HepG2 (cell line): ENCODE results near the gene TMC2. TPM values are rescaled to one million over a fixed set of nuclear protein-coding genes. Genes with fewer than 3 reads are reported as not detected.
A peak's percentile ranks its signal among the peaks of the same experiment; 100 is the strongest.

Experiments used
- ATAC-seq: fragments of 200-7000 bp; cut with Tn5 transposase; 3 replicates; pipeline ENCODE4 v1.9.1; 2020; ENCODE audit warnings: mild to moderate bottlenecking, moderate library complexity
- BruUV-seq: library from RNA; stranded (reverse); fragments of 400-500 nt; replicated peaks from 2 replicates; lab custom pipeline; 2021; lab: Mats Ljungman, UMichigan
- CTCF ChIA-PET: fragments of 300-600 bp; formaldehyde crosslinking; extraction: SDS; loops from one replicate; lab custom pipeline; 2021; ENCODE audit warnings: low total read pairs, inconsistent platforms, low intra/inter-chr PET ratio; lab: Yijun Ruan, JAX
- POLR2A ChIA-PET: fragments of 350-600 bp; sonication (Branson Sonifier 250); formaldehyde crosslinking; loops from one replicate; lab custom pipeline; 2020; ENCODE audit warnings: antibody characterized with exemption, inconsistent platforms; lab: Yijun Ruan, JAX
- DNase-seq: peaks from one replicate; pipeline ENCODE4 v3.0.0-alpha.2; 2015; ENCODE audit warnings: low spot score
- FAIRE-seq: peaks from 3 replicates; lab custom pipeline; 2011; peaks lifted over from hg19 to GRCh38; lab: Jason Lieb, UNC
- H2AFZ ChIP-seq: one replicate; pipeline ENCODE4 v1.6.1; 2011; ENCODE audit warnings: low read length, inconsistent platforms
- H3K27ac ChIP-seq: fragments of 300-600 bp; 3 replicates; pipeline ENCODE4 v1.8.0; 2011; ENCODE audit warnings: mixed run types, mild to moderate bottlenecking, mixed read lengths, low read length, inconsistent platforms; ENCODE audit not compliant: insufficient read depth; ENCODE audit errors: extremely low read length
- H3K27me3 ChIP-seq, 2 experiments: fragments of 200-600 bp in 1 of 2; 2 replicates in 1 of 2; 3 replicates in 1 of 2; pipeline versions ENCODE4 v1.6.0 to v1.8.0; 2011; ENCODE audit warnings: low read length in 2 of 2, mild to moderate bottlenecking in 2 of 2, moderate library complexity in 2 of 2, inconsistent platforms in 1 of 2; ENCODE audit not compliant: insufficient read depth in 2 of 2, control insufficient read depth in 1 of 2
- H3K36me3 ChIP-seq, 2 experiments: fragments of 200-600 bp in 1 of 2; replicated peaks in 1 of 2; 2 replicates in 1 of 2; 3 replicates in 1 of 2; pipeline versions ENCODE4 v1.5.1 to v1.8.0; 2011; ENCODE audit warnings: low read length in 2 of 2, inconsistent platforms in 1 of 2; ENCODE audit not compliant: insufficient read depth in 2 of 2, control insufficient read depth in 1 of 2
- H3K4me1 ChIP-seq: 2 replicates; pipeline ENCODE4 v1.5.1; 2012; ENCODE audit warnings: low read length, inconsistent platforms; ENCODE audit not compliant: insufficient read depth
- H3K4me2 ChIP-seq: 2 replicates; pipeline ENCODE4 v1.6.0; 2011; ENCODE audit warnings: low read depth, low read length, inconsistent platforms
- H3K4me3 ChIP-seq, 3 experiments: fragments of 200-600 bp in 1 of 3; sonication (generic), shearing (Covaris generic) in 1 of 3; replicated peaks in 1 of 3; 2 replicates each; pipeline ENCODE4 v1.5.1; 2011 to 2016; ENCODE audit warnings: low read length in 3 of 3, inconsistent platforms in 2 of 3, low read depth in 2 of 3, mild to moderate bottlenecking in 2 of 3, control low read depth in 1 of 3, mixed read lengths in 1 of 3; ENCODE audit not compliant: insufficient read depth in 1 of 3
- H3K79me2 ChIP-seq: one replicate; pipeline ENCODE4 v1.6.1; 2011; ENCODE audit warnings: low read length, inconsistent platforms; ENCODE audit not compliant: insufficient read depth
- H3K9ac ChIP-seq: 2 replicates; pipeline ENCODE4 v1.6.0; 2011; ENCODE audit warnings: mild to moderate bottlenecking, low read depth, low read length, inconsistent platforms; ENCODE audit not compliant: insufficient read depth
- H3K9me3 ChIP-seq: 2 replicates; pipeline ENCODE4 v1.5.1; 2012; ENCODE audit warnings: mild to moderate bottlenecking, low read length
- H4K20me1 ChIP-seq: 2 replicates; pipeline ENCODE4 v1.6.0; 2011; ENCODE audit warnings: inconsistent platforms, mild to moderate bottlenecking, low read length, moderate library complexity; ENCODE audit not compliant: insufficient read depth
- CAMTA2 ChIP-seq: sonication (generic); formaldehyde crosslinking; IDR thresholded peaks from 2 replicates; pipeline ENCODE4 v1.4.0; 2020; ENCODE audit warnings: mild to moderate bottlenecking, missing genetic modification reagents, borderline replicate concordance
- CENPX ChIP-seq: sonication (generic); formaldehyde crosslinking; IDR thresholded peaks from 2 replicates; pipeline ENCODE4 v1.9.0; 2021; ENCODE audit warnings: mild to moderate bottlenecking, missing genetic modification reagents, moderate library complexity
- KAT2B ChIP-seq: fragments of 150-350 bp; IDR thresholded peaks from 2 replicates; pipeline ENCODE4 v1.6.1; 2014; ENCODE audit warnings: low read depth, low read length, borderline replicate concordance
- MAFF ChIP-seq: IDR thresholded peaks from 2 replicates; pipeline ENCODE4 v1.6.1; 2011; ENCODE audit warnings: low read depth, low read length, improper control_type of control experiment
- MAFK ChIP-seq, 2 experiments: IDR thresholded peaks in 1 of 2; conservative IDR thresholded peaks in 1 of 2; 2 replicates each; pipeline ENCODE4 v1.6.1; 2011; ENCODE audit warnings: improper control_type of control experiment in 2 of 2, low read length in 2 of 2
- MIER3 ChIP-seq: IDR thresholded peaks from 2 replicates; pipeline ENCODE4 v1.6.1; 2016; ENCODE audit warnings: missing compliant biosample characterization, borderline replicate concordance
- RBM22 ChIP-seq: fragments of 200-400 bp; formaldehyde crosslinking; optimal IDR thresholded peaks from 2 replicates; pipeline ENCODE3; 2017; ENCODE audit warnings: mild to moderate bottlenecking, low read length, moderate library complexity
- REXO4 ChIP-seq: sonication (generic); formaldehyde crosslinking; IDR thresholded peaks from 2 replicates; pipeline ENCODE4 v1.8.0; 2022; ENCODE audit warnings: missing genetic modification reagents, mild to moderate bottlenecking, borderline replicate concordance
- RFXAP ChIP-seq: sonication (generic); formaldehyde crosslinking; IDR thresholded peaks from 2 replicates; pipeline ENCODE4 v1.4.0; 2020; ENCODE audit warnings: missing genetic modification reagents, borderline replicate concordance
- TEAD2 ChIP-seq: sonication (generic); formaldehyde crosslinking; IDR thresholded peaks from 2 replicates; pipeline ENCODE4 v1.9.0; 2021; ENCODE audit warnings: missing genetic modification reagents
- TMF1 ChIP-seq: sonication (generic); formaldehyde crosslinking; IDR thresholded peaks from 2 replicates; pipeline ENCODE4 v1.8.1; 2022; ENCODE audit warnings: low read depth, missing genetic modification reagents
- ZNF180 ChIP-seq: sonication (generic); formaldehyde crosslinking; IDR thresholded peaks from 2 replicates; pipeline ENCODE4 v1.4.0; 2020; ENCODE audit warnings: low read depth, missing genetic modification reagents, borderline replicate concordance
- ZNF552 ChIP-seq: sonication (generic); formaldehyde crosslinking; IDR thresholded peaks from 2 replicates; pipeline ENCODE4 v1.9.0; 2022; ENCODE audit warnings: missing genetic modification reagents, mild to moderate bottlenecking, borderline replicate concordance
- ZNF749 ChIP-seq: sonication (generic); formaldehyde crosslinking; IDR thresholded peaks from 2 replicates; pipeline ENCODE4 v1.8.0; 2022; ENCODE audit warnings: mild to moderate bottlenecking, missing genetic modification reagents, moderate library complexity, borderline replicate concordance
- ZSCAN22 ChIP-seq: sonication (generic); formaldehyde crosslinking; IDR thresholded peaks from 2 replicates; pipeline ENCODE4 v1.4.0; 2020; ENCODE audit warnings: mild to moderate bottlenecking, missing genetic modification reagents
- WGBS: methylation state at CpG from one replicate; pipeline ENCODE4 v1.1.6; 2017; ENCODE audit warnings: low lambda C conversion rate; 5-methylcytosine and 5-hydroxymethylcytosine counted together
- in situ Hi-C: cut with HindIII; loops from 2 replicates; pipeline ENCODE4 v1.10.0; 2017; ENCODE audit warnings: low pct_unique_long_range_greater_than_20kb; ENCODE audit not compliant: extremely low pct_ligation_motif_present
- intact Hi-C: fragments of 100-400 bp; cut with micrococcal nuclease; formaldehyde crosslinking; loops from one replicate; pipeline ENCODE4 v1.10.0; 2022; ENCODE audit not compliant: unreplicated experiment
- polyA plus RNA-seq, 8 experiments: library from polyadenylated mRNA; depleted of rRNA in 3 of 8; stranded (reverse) in 7 of 8; unstranded in 1 of 8; fragments of >200 nt; fragmentation: Illumina TruSeq in 4 of 8; extraction: Trizol in 4 of 8; gene quantifications; 2 replicates each; pipeline versions ENCODE4 v1.2.1 to v1.2.3, GENCODE V29; 2011 to 2016; ENCODE audit warnings: low read depth in 4 of 8, missing spikeins in 1 of 8, mixed read lengths in 1 of 8; ENCODE audit not compliant: insufficient read depth in 1 of 8
- total RNA-seq, 5 experiments: library from RNA; depleted of rRNA; stranded (reverse); fragments of >200 nt; fragmentation: Illumina TruSeq; extraction: Trizol; gene quantifications; 2 replicates each; pipeline ENCODE4 v1.2.3, GENCODE V29; 2016; ENCODE audit warnings: low read depth in 1 of 5
- TF ChIP-seq, protein P1 (sequence below): sonication (generic); formaldehyde crosslinking; IDR thresholded peaks from 2 replicates; pipeline ENCODE4 v1.5.0; 2020; ENCODE audit warnings: missing genetic modification reagents
- TF ChIP-seq, protein P2 (sequence below): fragments of 450-650 bp; IDR thresholded peaks from 2 replicates; pipeline ENCODE4 v1.6.1; 2016
- TF ChIP-seq, protein P3 (sequence below): IDR thresholded peaks from 2 replicates; pipeline ENCODE4 v1.6.1; 2016; ENCODE audit warnings: mild to moderate bottlenecking
- TF ChIP-seq, protein P4 (sequence below): sonication (generic); formaldehyde crosslinking; conservative IDR thresholded peaks from 2 replicates; pipeline ENCODE4 v1.8.0; 2022; ENCODE audit warnings: low read depth, missing genetic modification reagents

The TMC2 gene
- total and polyA plus RNA-seq, 2 of the 13 experiments (the other 11 are each of a cell fraction or from before 2014, with no cell fraction given), result not detected

DNA sequence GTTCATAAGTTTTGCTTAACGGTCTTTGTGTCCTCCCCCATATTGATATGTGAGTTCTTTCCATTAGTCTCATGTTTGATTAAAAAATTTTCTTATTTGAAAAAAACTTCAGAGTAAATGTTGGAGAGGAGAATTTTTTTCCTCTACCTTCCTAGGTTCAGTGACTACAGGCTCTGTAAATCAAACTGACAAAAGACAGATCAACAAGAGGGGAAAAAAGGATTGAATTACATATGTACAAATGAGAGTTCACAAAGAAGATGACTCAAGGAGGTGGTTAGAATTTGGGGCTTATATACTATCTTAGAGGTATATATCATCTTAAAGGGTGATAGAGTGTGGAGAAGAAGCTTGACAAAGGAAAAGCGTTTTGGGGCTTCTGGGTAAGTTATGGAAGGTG is 5.6 kb downstream of the TMC2 start (continued):
- TF ChIP-seq, protein P1, sequence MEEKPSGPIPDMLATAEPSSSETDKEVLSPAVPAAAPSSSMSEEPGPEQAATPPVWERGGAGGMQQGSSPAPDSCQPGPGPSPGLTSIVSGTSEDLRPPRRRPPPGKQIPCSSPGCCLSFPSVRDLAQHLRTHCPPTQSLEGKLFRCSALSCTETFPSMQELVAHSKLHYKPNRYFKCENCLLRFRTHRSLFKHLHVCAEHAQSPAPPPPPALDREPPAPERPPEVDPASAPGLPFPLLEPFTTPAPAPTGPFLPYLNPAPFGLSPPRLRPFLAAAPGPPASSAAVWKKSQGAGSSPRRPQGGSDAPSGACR (CRISPR knock-in tag), result no peak
- no peak for TF ChIP-seq ZNF180 (CRISPR knock-in tag)

DNA sequence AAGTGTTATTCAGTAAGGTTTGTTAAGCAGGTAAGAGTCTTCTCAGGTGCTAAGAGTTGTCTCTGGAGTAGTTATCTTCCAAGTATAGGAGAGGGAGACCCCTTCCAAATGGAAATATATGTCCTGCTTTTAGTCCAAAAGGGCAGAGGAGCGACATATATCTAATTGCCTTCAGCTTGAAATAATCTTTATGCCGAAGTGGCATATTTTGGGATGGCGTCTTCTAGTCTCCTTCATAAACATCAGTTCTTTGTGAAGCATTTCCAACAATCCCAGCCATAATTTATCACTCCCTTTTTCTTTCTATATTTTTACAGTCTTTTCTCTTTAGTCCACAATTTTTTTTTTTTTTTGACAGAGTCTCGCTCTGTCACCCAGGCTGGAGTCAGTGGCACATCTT is 6.0 kb downstream of the TMC2 start:
- no peak for ATAC-seq
- Histone ChIP-seq H3K4me1 (peaks cover 14% of the 10 kb centered on the region), H3K36me3 (no peaks in the 10 kb centered on the region), H4K20me1 (no peaks in the 10 kb centered on the region), H3K9ac (no peak overlapping the region), H3K79me2 (no peaks in the 10 kb centered on the region), H3K27me3 (peaks cover 11 to 23% of the 10 kb centered on the region in 2 experiments; a peak in 4 of 5 replicates), H2AFZ (no peak overlapping the region), H3K27ac (no peak overlapping the region), H3K4me3 (no peak overlapping the region), H3K4me2 (no peak overlapping the region), H3K9me3 (no peaks in the 10 kb centered on the region)
- ChIA-PET CTCF (no interaction called here), POLR2A (no interaction called here)
- no peak for FAIRE-seq
- intact Hi-C loops (no loop called here), in situ Hi-C loops (no loop called here)
- no peak for TF ChIP-seq CENPX (CRISPR knock-in tag)
- TF ChIP-seq, protein P2, sequence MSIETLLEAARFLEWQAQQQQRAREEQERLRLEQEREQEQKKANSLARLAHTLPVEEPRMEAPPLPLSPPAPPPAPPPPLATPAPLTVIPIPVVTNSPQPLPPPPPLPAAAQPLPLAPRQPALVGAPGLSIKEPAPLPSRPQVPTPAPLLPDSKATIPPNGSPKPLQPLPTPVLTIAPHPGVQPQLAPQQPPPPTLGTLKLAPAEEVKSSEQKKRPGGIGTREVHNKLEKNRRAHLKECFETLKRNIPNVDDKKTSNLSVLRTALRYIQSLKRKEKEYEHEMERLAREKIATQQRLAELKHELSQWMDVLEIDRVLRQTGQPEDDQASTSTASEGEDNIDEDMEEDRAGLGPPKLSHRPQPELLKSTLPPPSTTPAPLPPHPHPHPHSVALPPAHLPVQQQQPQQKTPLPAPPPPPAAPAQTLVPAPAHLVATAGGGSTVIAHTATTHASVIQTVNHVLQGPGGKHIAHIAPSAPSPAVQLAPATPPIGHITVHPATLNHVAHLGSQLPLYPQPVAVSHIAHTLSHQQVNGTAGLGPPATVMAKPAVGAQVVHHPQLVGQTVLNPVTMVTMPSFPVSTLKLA, result no peak
- TF ChIP-seq, protein P3, sequence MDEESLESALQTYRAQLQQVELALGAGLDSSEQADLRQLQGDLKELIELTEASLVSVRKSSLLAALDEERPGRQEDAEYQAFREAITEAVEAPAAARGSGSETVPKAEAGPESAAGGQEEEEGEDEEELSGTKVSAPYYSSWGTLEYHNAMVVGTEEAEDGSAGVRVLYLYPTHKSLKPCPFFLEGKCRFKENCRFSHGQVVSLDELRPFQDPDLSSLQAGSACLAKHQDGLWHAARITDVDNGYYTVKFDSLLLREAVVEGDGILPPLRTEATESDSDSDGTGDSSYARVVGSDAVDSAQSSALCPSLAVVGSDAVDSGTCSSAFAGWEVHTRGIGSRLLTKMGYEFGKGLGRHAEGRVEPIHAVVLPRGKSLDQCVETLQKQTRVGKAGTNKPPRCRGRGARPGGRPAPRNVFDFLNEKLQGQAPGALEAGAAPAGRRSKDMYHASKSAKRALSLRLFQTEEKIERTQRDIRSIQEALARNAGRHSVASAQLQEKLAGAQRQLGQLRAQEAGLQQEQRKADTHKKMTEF, result no peak
- no peak for TF ChIP-seq ZNF552 (CRISPR knock-in tag)
- no peak for TF ChIP-seq CAMTA2 (CRISPR knock-in tag)
- no peak for TF ChIP-seq RBM22
- TF ChIP-seq KAT2B, result no peak
- no peak for TF ChIP-seq TEAD2 (CRISPR knock-in tag)
- peak; percentile 71 to 76 for TF ChIP-seq MAFK (conservative IDR thresholded peaks at IDR 0.05 in 1 of 2, IDR thresholded peaks at IDR 0.05 in 1 of 2; ENCODE audit: low read length in 2 of 2)
- TF ChIP-seq TMF1, result no peak
- peak; percentile 61 for TF ChIP-seq MAFF
- no peak for TF ChIP-seq ZSCAN22 (CRISPR knock-in tag)
- TF ChIP-seq, protein P4, sequence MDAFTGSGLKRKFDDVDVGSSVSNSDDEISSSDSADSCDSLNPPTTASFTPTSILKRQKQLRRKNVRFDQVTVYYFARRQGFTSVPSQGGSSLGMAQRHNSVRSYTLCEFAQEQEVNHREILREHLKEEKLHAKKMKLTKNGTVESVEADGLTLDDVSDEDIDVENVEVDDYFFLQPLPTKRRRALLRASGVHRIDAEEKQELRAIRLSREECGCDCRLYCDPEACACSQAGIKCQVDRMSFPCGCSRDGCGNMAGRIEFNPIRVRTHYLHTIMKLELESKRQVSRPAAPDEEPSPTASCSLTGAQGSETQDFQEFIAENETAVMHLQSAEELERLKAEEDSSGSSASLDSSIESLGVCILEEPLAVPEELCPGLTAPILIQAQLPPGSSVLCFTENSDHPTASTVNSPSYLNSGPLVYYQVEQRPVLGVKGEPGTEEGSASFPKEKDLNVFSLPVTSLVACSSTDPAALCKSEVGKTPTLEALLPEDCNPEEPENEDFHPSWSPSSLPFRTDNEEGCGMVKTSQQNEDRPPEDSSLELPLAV (CRISPR knock-in tag), result no peak
- no peak for TF ChIP-seq RFXAP (CRISPR knock-in tag)
- no peak for TF ChIP-seq MIER3
- TF ChIP-seq ZNF749 (CRISPR knock-in tag), result no peak
- TF ChIP-seq REXO4, result no peak
- DNase-seq, result no peak
- BruUV-seq, result no TSS peak
- 45% methylated on average over 4 of the region's 4 CpGs for WGBS
